ENCODE results near the gene RAI1.
"Not testable (repeated sequence)": the region's sequence is repeated elsewhere in the genome, so short reads cannot be mapped to it uniquely, and the experiment has no call there.

RAI1 gene

GRCh38 chr17:17682293-17682736, 1.1 kb downstream of the RAI1 start:
- peak overlapping the region; percentile 87 for H3K4me3 ChIP-seq
- TF ChIP-seq FOXP2 (optimal IDR thresholded peaks at IDR 0.05; ENCODE audit: control extremely low read depth, extremely low read length, insufficient read depth) (no peak), POLR2AphosphoS5 (IDR thresholded peaks at IDR 0.05; ENCODE audit: borderline replicate concordance, low read depth, low read length) (no peak), EZH2 (IDR thresholded peaks at IDR 0.05) (no peak)
- peak overlapping the region; percentile 62; the same call in 1 of the 2 replicates for H3K27ac ChIP-seq
- H3K9me3 ChIP-seq (ENCODE audit: low read depth, low read length) = no peaks in the 10 kb centered on the region
- no peaks in the 10 kb centered on the region for H3K36me3 ChIP-seq (ENCODE audit: insufficient read depth, low read length)
- DNase-seq (ENCODE audit: low read depth, low spot score) = no peak
- peak overlapping the region; percentile 85 for H3K9ac ChIP-seq (ENCODE audit: insufficient read length)

- Histone ChIP-seq H3K9me3 (ENCODE audit: low read depth, low read length) (no peaks in the 10 kb centered on the region), H3K4me3 (peak overlapping the region; percentile 87), H3K27ac (peak overlapping the region; percentile 62; the same call in 1 of the 2 replicates), H3K36me3 (ENCODE audit: insufficient read depth, low read length) (no peaks in the 10 kb centered on the region), H3K9ac (ENCODE audit: insufficient read length) (peak overlapping the region; percentile 85)
- DNase-seq (ENCODE audit: low read depth, low spot score) = peak; percentile 18
- TF ChIP-seq FOXP2 (optimal IDR thresholded peaks at IDR 0.05; ENCODE audit: control extremely low read depth, extremely low read length, insufficient read depth) (no peak), EZH2 (IDR thresholded peaks at IDR 0.05) (no peak), POLR2AphosphoS5 (IDR thresholded peaks at IDR 0.05; ENCODE audit: borderline replicate concordance, low read depth, low read length) (no peak)
Measured at GRCh38 chr17:17682737-17683680, 1.8 kb downstream of the RAI1 start.

GRCh38 chr17:17683710-17684365, 2.6 kb downstream of the RAI1 start:
- no peak overlapping the region; the same call in 1 of the 2 replicates for H3K4me3 ChIP-seq
- DNase-seq (ENCODE audit: low read depth, low spot score) = no peak
- H3K9me3 ChIP-seq (ENCODE audit: low read depth, low read length) = no peaks in the 10 kb centered on the region
- H3K36me3 ChIP-seq (ENCODE audit: insufficient read depth, low read length) = no peaks in the 10 kb centered on the region
- TF ChIP-seq FOXP2 (optimal IDR thresholded peaks at IDR 0.05; ENCODE audit: control extremely low read depth, extremely low read length, insufficient read depth) (no peak), POLR2AphosphoS5 (IDR thresholded peaks at IDR 0.05; ENCODE audit: borderline replicate concordance, low read depth, low read length) (no peak), EZH2 (IDR thresholded peaks at IDR 0.05) (no peak)
- H3K9ac ChIP-seq (ENCODE audit: insufficient read length) = no peak overlapping the region
- H3K27ac ChIP-seq = no peak overlapping the region

DNA sequence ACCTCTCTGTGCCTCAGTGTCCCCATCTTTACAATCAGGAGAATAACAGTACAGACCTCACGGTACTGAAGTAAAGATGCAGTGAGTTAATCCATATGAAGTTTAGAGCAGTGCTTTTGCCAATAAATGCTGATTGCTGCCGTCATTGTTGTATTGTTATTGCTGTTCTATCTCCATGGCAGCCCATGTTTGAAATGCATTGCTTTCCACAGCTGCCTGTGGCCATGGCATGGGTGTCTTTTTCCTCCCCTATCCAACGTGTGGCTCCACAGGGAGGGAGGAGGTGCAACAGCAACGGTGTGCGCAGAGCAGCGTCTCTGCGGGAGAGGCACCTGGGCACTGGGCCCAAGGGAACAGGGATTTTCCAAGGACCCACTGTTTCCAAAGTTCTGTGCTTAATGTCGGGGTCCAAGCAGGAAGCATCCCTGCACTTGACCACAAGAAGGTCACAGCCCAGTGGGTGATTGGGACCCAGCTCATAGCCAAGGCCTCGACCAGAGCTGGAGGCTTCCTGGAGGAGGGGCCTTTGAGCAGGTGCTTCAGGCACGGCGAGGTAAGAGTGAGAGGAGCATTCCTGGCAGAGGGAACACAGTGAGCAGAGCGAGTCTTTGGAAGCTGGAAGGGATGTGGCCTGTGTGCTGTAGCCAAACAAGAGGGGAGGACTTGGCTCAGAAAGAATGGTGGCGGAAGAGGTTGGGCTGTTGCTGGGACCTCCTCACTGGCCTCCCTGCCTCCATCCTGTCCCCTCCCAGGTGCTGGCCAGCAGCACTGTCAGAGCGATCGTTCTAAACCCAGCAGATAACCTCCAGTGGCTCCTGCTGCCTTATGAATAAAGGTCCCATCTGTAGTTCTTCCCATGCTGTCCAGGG, 3.9 kb downstream of the RAI1 start:
- Histone ChIP-seq H3K9ac (ENCODE audit: insufficient read length) (no peak overlapping the region), H3K9me3 (ENCODE audit: low read depth, low read length) (no peaks in the 10 kb centered on the region), H3K27ac (no peak overlapping the region), H3K36me3 (ENCODE audit: insufficient read depth, low read length) (no peaks in the 10 kb centered on the region), H3K4me3 (no peak overlapping the region)
- no peak for TF ChIP-seq FOXP2 (optimal IDR thresholded peaks at IDR 0.05; ENCODE audit: control extremely low read depth, extremely low read length, insufficient read depth)
- TF ChIP-seq POLR2AphosphoS5 (IDR thresholded peaks at IDR 0.05; ENCODE audit: borderline replicate concordance, low read depth, low read length) = no peak
- no peak for TF ChIP-seq EZH2 (IDR thresholded peaks at IDR 0.05)
- DNase-seq (ENCODE audit: low read depth, low spot score) = no peak

DNA sequence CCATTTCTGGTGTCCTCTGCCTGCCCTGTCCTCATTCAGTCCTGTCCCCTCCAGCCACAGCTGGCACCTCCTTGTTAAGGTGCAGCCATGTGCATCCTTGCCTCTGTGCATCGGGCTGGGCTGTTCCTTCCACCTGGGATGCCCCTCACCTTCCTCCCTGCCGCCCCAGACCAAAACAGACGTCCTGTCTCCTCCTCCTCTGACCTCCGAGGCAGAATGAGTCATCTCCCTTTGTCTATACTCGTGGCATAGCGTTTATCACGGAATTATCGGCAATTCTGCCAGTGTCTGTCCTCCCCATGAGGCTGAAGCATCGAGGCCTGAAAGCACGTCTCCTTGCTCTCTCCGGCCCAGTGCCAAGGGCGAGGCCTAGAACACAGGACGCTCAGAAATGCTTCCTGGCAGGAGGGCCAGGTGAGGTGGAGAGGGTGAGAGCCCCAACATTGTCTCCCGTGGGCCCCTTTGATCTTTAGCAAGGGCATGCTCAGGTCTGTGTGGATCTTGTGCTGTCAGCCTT, 4.6 kb downstream of the RAI1 start:
- Histone ChIP-seq H3K27ac (no peak overlapping the region), H3K9ac (ENCODE audit: insufficient read length) (no peak overlapping the region), H3K9me3 (ENCODE audit: low read depth, low read length) (no peaks in the 10 kb centered on the region), H3K4me3 (no peak overlapping the region), H3K36me3 (ENCODE audit: insufficient read depth, low read length) (no peaks in the 10 kb centered on the region)
- DNase-seq (ENCODE audit: low read depth, low spot score) = no peak
- TF ChIP-seq EZH2 (IDR thresholded peaks at IDR 0.05) = no peak

DNA sequence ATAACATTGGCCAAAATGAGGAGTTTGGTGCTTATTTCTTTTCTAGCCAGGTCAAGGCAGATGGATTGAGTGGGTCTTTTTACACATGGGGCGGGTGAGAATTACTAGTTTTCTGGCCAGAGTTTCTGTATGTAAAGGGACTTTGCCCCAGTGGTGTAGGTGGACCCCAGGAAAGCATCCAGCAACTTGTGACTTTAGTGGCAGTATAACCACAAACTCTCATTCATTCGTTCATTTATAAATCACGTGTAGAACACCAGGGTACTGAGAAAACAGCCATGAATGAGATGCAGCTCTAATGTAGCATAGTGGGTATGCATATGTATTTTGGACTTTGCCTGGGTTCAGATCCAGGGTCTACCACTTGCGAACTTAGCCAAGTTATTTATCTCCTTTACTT, 8.1 kb downstream of the RAI1 start:
- TF ChIP-seq EZH2 (IDR thresholded peaks at IDR 0.05) (no peak), POLR2AphosphoS5 (IDR thresholded peaks at IDR 0.05; ENCODE audit: borderline replicate concordance, low read depth, low read length) (no peak), FOXP2 (optimal IDR thresholded peaks at IDR 0.05; ENCODE audit: control extremely low read depth, extremely low read length, insufficient read depth) (no peak)
- H3K36me3 ChIP-seq (ENCODE audit: insufficient read depth, low read length) = no peaks in the 10 kb centered on the region
- DNase-seq (ENCODE audit: low read depth, low spot score) = no peak
- no peaks in the 10 kb centered on the region for H3K9me3 ChIP-seq (ENCODE audit: low read depth, low read length)
- H3K9ac ChIP-seq (ENCODE audit: insufficient read length) = no peak overlapping the region
- H3K27ac ChIP-seq = no peak overlapping the region
- no peak overlapping the region for H3K4me3 ChIP-seq

DNA sequence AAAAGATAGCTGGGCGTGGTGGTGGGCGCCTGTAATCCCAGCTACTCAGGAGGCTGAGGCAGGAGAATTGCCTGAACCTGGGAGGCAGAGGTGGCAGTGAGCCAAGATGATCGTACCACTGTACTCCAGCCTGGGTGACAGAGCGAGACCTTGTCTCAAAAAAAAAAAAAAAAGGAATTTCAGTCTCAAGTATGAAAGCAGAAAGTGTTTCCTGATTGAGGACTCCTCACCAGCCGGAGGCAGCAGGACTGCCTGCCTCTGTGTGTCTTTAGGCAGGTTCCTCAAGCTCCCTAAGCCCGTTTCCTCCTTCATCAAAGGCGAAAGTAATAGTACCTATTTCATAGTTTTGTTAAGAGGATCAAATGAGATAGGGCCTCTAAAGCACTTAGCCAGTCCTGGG, 9.0 kb downstream of the RAI1 start:
- H3K4me3 ChIP-seq; H3K9me3 ChIP-seq (ENCODE audit: low read depth, low read length); DNase-seq (ENCODE audit: low read depth, low spot score); H3K9ac ChIP-seq (ENCODE audit: insufficient read length); H3K36me3 ChIP-seq (ENCODE audit: insufficient read depth, low read length): not testable (repeated sequence)
- peak overlapping the region; percentile 54; the same call in 1 of the 2 replicates for H3K27ac ChIP-seq
